Stimulated activated CD8-positive, alpha-beta memory T cell treated with anti-CD3 and anti-CD28 coated beads, Interleukin-4, amount 100 ng/mL, for 48 hours (primary cell): ENCODE results near the gene FTO.
A peak's percentile ranks its signal among the peaks of the same experiment; 100 is the strongest.
"Not testable (repeated sequence)": the region's sequence is repeated elsewhere in the genome, so short reads cannot be mapped to it uniquely, and the experiment has no call there.

Experiments
- DNase-seq: peaks from one replicate; pipeline ENCODE4 v3.0.0-alpha.2; 2020

The FTO gene

GRCh38 chr16:54174750-54175149 lies 470.8 kb downstream of the FTO start:
- DNase-seq: no peak

GRCh38 chr16:54175169-54175551 lies 471.2 kb downstream of the FTO start:
- DNase-seq: no peak

- DNase-seq: no peak
These were observed 471.8 kb downstream of the FTO start for GRCh38 chr16:54175552-54176375.

GRCh38 chr16:54176376-54176901 lies 472.5 kb downstream of the FTO start:
- no peak for DNase-seq

- no peak for DNase-seq
These were observed 473.3 kb downstream of the FTO start for GRCh38 chr16:54177052-54177861.

GRCh38 chr16:54177862-54178477 lies 474.0 kb downstream of the FTO start:
- DNase-seq: no peak

- DNase-seq: no peak
These were observed 474.6 kb downstream of the FTO start for GRCh38 chr16:54178478-54178976.

- no peak for DNase-seq
These were observed 476.7 kb downstream of the FTO start for GRCh38 chr16:54180421-54181359.

- not testable (repeated sequence) for DNase-seq
These were observed 477.9 kb downstream of the FTO start for GRCh38 chr16:54181683-54182329.

GRCh38 chr16:54185045-54185444 lies 481.1 kb downstream of the FTO start:
- no peak for DNase-seq

GRCh38 chr16:54191163-54191562 lies 487.2 kb downstream of the FTO start:
- DNase-seq: no peak

GRCh38 chr16:54191592-54191991 lies 487.6 kb downstream of the FTO start:
- no peak for DNase-seq

GRCh38 chr16:54193013-54193664 lies 489.2 kb downstream of the FTO start:
- no peak for DNase-seq

- peak; percentile 69 for DNase-seq
These were observed 489.8 kb downstream of the FTO start for GRCh38 chr16:54193665-54194333.

- no peak for DNase-seq
These were observed 490.4 kb downstream of the FTO start for GRCh38 chr16:54194334-54194743.

- no peak for DNase-seq
These were observed 493.8 kb downstream of the FTO start for GRCh38 chr16:54197758-54198157.

- DNase-seq: no peak
These were observed 495.7 kb downstream of the FTO start for GRCh38 chr16:54199487-54200160.

- DNase-seq: no peak
These were observed 496.2 kb downstream of the FTO start for GRCh38 chr16:54200161-54200534.

GRCh38 chr16:54200720-54201119 lies 496.8 kb downstream of the FTO start:
- no peak for DNase-seq

GRCh38 chr16:54201200-54201599 lies 497.2 kb downstream of the FTO start:
- no peak for DNase-seq
